ENCODE measurements around the gene ROBO1.

ROBO1 gene

DNA sequence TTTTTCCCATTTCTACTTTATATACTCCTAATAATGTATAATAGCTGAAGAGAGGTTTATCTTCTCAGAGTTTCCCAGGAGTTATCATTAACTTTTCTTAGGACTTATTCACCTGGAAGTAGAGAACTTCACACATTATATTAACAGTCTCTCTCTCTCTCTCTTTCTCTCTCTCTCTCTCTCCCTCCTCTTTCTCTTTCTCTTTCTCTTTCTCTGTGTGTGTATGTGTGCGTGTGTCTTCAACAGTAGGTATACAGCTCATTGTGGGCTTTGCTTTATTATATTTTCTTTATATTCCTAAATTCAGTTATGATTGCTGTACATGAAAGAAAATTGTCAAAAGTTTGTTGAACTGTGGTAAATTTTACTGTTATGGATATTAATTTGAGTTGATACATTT is 353.8 kb downstream of the ROBO1 start:
- Histone ChIP-seq H3K9ac (ENCODE audit: low read length) (no peak overlapping the region), H3K27me3 (replicated peaks; ENCODE audit: insufficient read depth, low read length) (no peaks in the 10 kb centered on the region), H3K79me2 (ENCODE audit: low read length) (no peaks in the 10 kb centered on the region), H3K4me3 (ENCODE audit: low read length) (no peak overlapping the region), H2AFZ (ENCODE audit: low read length) (0 out of 2 replicates have a peak overlapping the region, but pooled peaks have one; percentile 16), H3K27ac (ENCODE audit: low read length) (no peak overlapping the region), H3K9me3 (replicated peaks; ENCODE audit: insufficient read depth, low read length) (no peaks in the 10 kb centered on the region), H3F3A (ENCODE audit: insufficient read depth, low read length) (no peaks in the 10 kb centered on the region), H4K20me1 (ENCODE audit: insufficient read depth, low read length) (no peaks in the 10 kb centered on the region), H3K9me2 (replicated peaks; ENCODE audit: insufficient read depth, low read length) (no peaks in the 10 kb centered on the region), H3K4me1 (ENCODE audit: low read length) (no peaks in the 10 kb centered on the region), H3K36me3 (replicated peaks; ENCODE audit: insufficient read depth, low read length) (no peaks in the 10 kb centered on the region), H3K4me2 (ENCODE audit: low read depth, low read length) (peak overlapping the region; percentile 19; the same call in 1 of the 2 replicates)
- TF ChIP-seq, protein P1, sequence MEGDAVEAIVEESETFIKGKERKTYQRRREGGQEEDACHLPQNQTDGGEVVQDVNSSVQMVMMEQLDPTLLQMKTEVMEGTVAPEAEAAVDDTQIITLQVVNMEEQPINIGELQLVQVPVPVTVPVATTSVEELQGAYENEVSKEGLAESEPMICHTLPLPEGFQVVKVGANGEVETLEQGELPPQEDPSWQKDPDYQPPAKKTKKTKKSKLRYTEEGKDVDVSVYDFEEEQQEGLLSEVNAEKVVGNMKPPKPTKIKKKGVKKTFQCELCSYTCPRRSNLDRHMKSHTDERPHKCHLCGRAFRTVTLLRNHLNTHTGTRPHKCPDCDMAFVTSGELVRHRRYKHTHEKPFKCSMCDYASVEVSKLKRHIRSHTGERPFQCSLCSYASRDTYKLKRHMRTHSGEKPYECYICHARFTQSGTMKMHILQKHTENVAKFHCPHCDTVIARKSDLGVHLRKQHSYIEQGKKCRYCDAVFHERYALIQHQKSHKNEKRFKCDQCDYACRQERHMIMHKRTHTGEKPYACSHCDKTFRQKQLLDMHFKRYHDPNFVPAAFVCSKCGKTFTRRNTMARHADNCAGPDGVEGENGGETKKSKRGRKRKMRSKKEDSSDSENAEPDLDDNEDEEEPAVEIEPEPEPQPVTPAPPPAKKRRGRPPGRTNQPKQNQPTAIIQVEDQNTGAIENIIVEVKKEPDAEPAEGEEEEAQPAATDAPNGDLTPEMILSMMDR (IDR thresholded peaks at IDR 0.05; ENCODE audit: low read length) = no peak
- TF ChIP-seq EZH2 (optimal IDR thresholded peaks at IDR 0.05; ENCODE audit: low read depth, low read length) = no peak
- no peak for TF ChIP-seq EZH2phosphoT487 (IDR thresholded peaks at IDR 0.05; ENCODE audit: low read length)
- peak; percentile 32 for DNase-seq

DNA sequence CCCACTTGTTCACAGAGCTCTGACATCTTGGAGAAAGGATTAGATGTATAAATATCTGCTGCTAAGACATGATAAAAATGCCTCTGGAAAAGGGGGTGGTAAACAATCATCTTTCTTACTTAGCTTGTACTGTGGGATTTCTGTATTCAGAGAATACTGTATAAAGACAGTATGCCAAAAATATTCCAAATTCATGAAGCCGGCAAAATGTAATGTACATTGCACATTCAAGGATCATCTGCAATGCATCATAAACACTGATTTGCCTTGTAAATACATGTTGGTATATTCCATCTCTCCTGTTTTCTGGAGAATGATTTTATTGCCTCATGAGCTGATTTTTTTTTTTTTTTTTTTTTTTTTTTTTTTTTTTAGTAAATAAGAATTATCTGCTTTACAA is 355.3 kb downstream of the ROBO1 start:
- H4K20me1 ChIP-seq (ENCODE audit: insufficient read depth, low read length) = no peaks in the 10 kb centered on the region
- H2AFZ ChIP-seq (ENCODE audit: low read length) = no peak overlapping the region
- no peaks in the 10 kb centered on the region for H3K4me1 ChIP-seq (ENCODE audit: low read length)
- H3K79me2 ChIP-seq (ENCODE audit: low read length) = no peaks in the 10 kb centered on the region
- no peak overlapping the region for H3K4me3 ChIP-seq (ENCODE audit: low read length)
- TF ChIP-seq EZH2phosphoT487 (IDR thresholded peaks at IDR 0.05; ENCODE audit: low read length) = no peak
- TF ChIP-seq, protein P1 (IDR thresholded peaks at IDR 0.05; ENCODE audit: low read length) = no peak
- no peak overlapping the region for H3K4me2 ChIP-seq (ENCODE audit: low read depth, low read length)
- no peaks in the 10 kb centered on the region for H3K9me3 ChIP-seq (replicated peaks; ENCODE audit: insufficient read depth, low read length)
- no peaks in the 10 kb centered on the region for H3K36me3 ChIP-seq (replicated peaks; ENCODE audit: insufficient read depth, low read length)
- H3K27ac ChIP-seq (ENCODE audit: low read length) = no peak overlapping the region
- H3K9me2 ChIP-seq (replicated peaks; ENCODE audit: insufficient read depth, low read length) = no peaks in the 10 kb centered on the region
- no peaks in the 10 kb centered on the region for H3F3A ChIP-seq (ENCODE audit: insufficient read depth, low read length)
- H3K27me3 ChIP-seq (replicated peaks; ENCODE audit: insufficient read depth, low read length) = no peaks in the 10 kb centered on the region
- no peak for DNase-seq
- H3K9ac ChIP-seq (ENCODE audit: low read length) = no peak overlapping the region

DNA sequence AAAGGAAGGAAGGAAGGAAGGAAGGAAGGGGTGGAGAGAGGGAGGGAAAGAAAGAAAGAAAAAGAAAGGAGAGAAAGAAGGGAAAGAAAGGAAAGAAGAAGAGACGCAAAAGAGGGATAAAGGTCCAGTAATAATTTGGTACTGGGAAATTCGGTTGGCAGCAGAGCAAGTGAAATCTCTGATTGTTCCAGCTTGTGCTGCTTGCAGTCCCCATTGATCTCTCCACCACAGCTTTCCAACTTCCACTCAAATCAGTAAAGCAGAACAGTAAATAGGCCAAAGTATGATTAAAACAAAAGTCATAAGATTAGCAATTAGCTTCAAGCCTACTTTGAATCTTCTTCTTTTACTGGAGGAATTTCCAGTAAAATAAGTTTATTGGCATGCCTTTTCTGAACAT is 357.2 kb downstream of the ROBO1 start:
- H3K27me3 ChIP-seq (replicated peaks; ENCODE audit: insufficient read depth, low read length) = no peaks in the 10 kb centered on the region
- H3K36me3 ChIP-seq (replicated peaks; ENCODE audit: insufficient read depth, low read length) = no peaks in the 10 kb centered on the region
- no peak overlapping the region for H3K4me2 ChIP-seq (ENCODE audit: low read depth, low read length)
- H3K9me2 ChIP-seq (replicated peaks; ENCODE audit: insufficient read depth, low read length) = no peaks in the 10 kb centered on the region
- H3F3A ChIP-seq (ENCODE audit: insufficient read depth, low read length) = no peaks in the 10 kb centered on the region
- no peak overlapping the region for H3K27ac ChIP-seq (ENCODE audit: low read length)
- no peaks in the 10 kb centered on the region for H3K4me1 ChIP-seq (ENCODE audit: low read length)
- TF ChIP-seq, protein P1 (IDR thresholded peaks at IDR 0.05; ENCODE audit: low read length) = no peak
- TF ChIP-seq EZH2phosphoT487 (IDR thresholded peaks at IDR 0.05; ENCODE audit: low read length) = no peak
- TF ChIP-seq EZH2 (optimal IDR thresholded peaks at IDR 0.05; ENCODE audit: low read depth, low read length) = no peak
- H4K20me1 ChIP-seq (ENCODE audit: insufficient read depth, low read length) = no peaks in the 10 kb centered on the region
- no peaks in the 10 kb centered on the region for H3K9me3 ChIP-seq (replicated peaks; ENCODE audit: insufficient read depth, low read length)
- no peak for DNase-seq
- no peak overlapping the region for H3K9ac ChIP-seq (ENCODE audit: low read length)
- H2AFZ ChIP-seq (ENCODE audit: low read length) = no peak overlapping the region
- no peaks in the 10 kb centered on the region for H3K79me2 ChIP-seq (ENCODE audit: low read length)
- no peak overlapping the region for H3K4me3 ChIP-seq (ENCODE audit: low read length)

All from MM.1S (cell line).